HCT116 (cell line): ENCODE results near the gene PRKG1. TPM values are rescaled to one million over a fixed set of nuclear protein-coding genes. Genes with fewer than 3 reads are reported as not detected.
A peak's percentile ranks its signal among the peaks of the same experiment; 100 is the strongest.
"Not testable (repeated sequence)": the region's sequence is repeated elsewhere in the genome, so short reads cannot be mapped to it uniquely, and the experiment has no call there.

Experiments
- ATAC-seq: fragments of 200-7000 bp; cut with Tn5 transposase; 2 replicates; pipeline ENCODE4 v1.9.1; 2020; ENCODE audit warnings: mild to moderate bottlenecking, moderate library complexity
- BruUV-seq: library from RNA; stranded (reverse); fragments of 400-500 nt; replicated peaks from 2 replicates; lab custom pipeline; 2021; lab: Mats Ljungman, UMichigan
- CTCF ChIA-PET: fragments of 300-600 bp; sonication (Branson Sonifier 250); formaldehyde crosslinking; loops from one replicate; lab custom pipeline; 2021; ENCODE audit warnings: antibody characterized with exemption; lab: Charles Lee
- POLR2A ChIA-PET: fragments of 300-600, 350-600 bp; sonication (Branson Sonifier 250); formaldehyde crosslinking; loops from one replicate; lab custom pipeline; 2021; ENCODE audit warnings: antibody characterized with exemption; lab: Charles Lee
- RAD21 ChIA-PET, 2 experiments: fragments of 300-600 bp; sonication (Branson Sonifier 250); formaldehyde crosslinking; loops; one replicate each; lab custom pipeline; 2023; ENCODE audit warnings: low total read pairs in 2 of 2; ENCODE audit not compliant: uncharacterized antibody in 2 of 2, unreplicated experiment in 2 of 2, low non-redundant PET in 1 of 2; lab: Charles Lee
- DNase-seq: peaks from one replicate; pipeline ENCODE4 v3.0.0-alpha.2; 2010; ENCODE audit warnings: low read depth, low spot score
- H2AFZ ChIP-seq: fragments of 200-600 bp; shearing (Covaris generic), sonication (generic); 2 replicates; pipeline ENCODE4 v1.6.1; 2017; ENCODE audit warnings: low read depth, mixed run types, mixed read lengths, antibody characterized with exemption, low read length; ENCODE audit not compliant: poor library complexity, severe bottlenecking
- H3K27ac ChIP-seq: 2 replicates; pipeline ENCODE4 v1.5.1; 2012; ENCODE audit warnings: low read depth, low read length
- H3K27me3 ChIP-seq: fragments of 200-600 bp; sonication (generic); 2 replicates; pipeline ENCODE4 v1.6.1; 2016; ENCODE audit warnings: mixed run types, low read length, mixed read lengths; ENCODE audit not compliant: insufficient read depth
- H3K36me3 ChIP-seq, 2 experiments: fragments of 200-500 bp in 1 of 2; fragments of 200-600 bp in 1 of 2; sonication (Bioruptor generic) in 1 of 2; sonication (generic) in 1 of 2; 2 replicates each; pipeline versions ENCODE4 v1.5.1 to v1.6.1; 2014 to 2016; ENCODE audit warnings: low read length in 2 of 2, inconsistent platforms in 1 of 2, mixed read lengths in 1 of 2, mixed run types in 1 of 2; ENCODE audit not compliant: insufficient read depth in 2 of 2, control insufficient read depth in 1 of 2
- H3K4me1 ChIP-seq, 2 experiments: fragments of 200-600 bp in 1 of 2; sonication (generic) in 1 of 2; 2 replicates each; pipeline versions ENCODE4 v1.5.1 to v1.6.1; 2012 to 2017; ENCODE audit warnings: low read length in 2 of 2, inconsistent platforms in 1 of 2, mild to moderate bottlenecking in 1 of 2, mixed read lengths in 1 of 2, mixed run types in 1 of 2, moderate library complexity in 1 of 2; ENCODE audit not compliant: insufficient read depth in 2 of 2, control insufficient read depth in 1 of 2
- H3K4me2 ChIP-seq: fragments of 200-600 bp; sonication (generic); 2 replicates; pipeline ENCODE4 v1.6.1; 2017; ENCODE audit warnings: mixed run types, low read length, mixed read lengths
- H3K4me3 ChIP-seq, 2 experiments: fragments of 200-600 bp in 1 of 2; sonication (generic) in 1 of 2; replicated peaks in 1 of 2; 2 replicates each; pipeline ENCODE4 v1.5.1; 2011 to 2016; ENCODE audit warnings: low read length in 2 of 2, control low read depth in 1 of 2, low read depth in 1 of 2, mild to moderate bottlenecking in 1 of 2, mixed read lengths in 1 of 2, mixed run types in 1 of 2
- H3K79me2 ChIP-seq: fragments of 200-600 bp; sonication (generic); 2 replicates; pipeline ENCODE4 v1.6.1; 2017; ENCODE audit warnings: mild to moderate bottlenecking, mixed run types, low read length, moderate library complexity, mixed read lengths; ENCODE audit not compliant: insufficient read depth
- H3K9ac ChIP-seq: fragments of 200-600 bp; sonication (generic); 2 replicates; pipeline ENCODE4 v1.6.1; 2016; ENCODE audit warnings: low read length, mixed read lengths
- H3K9me2 ChIP-seq: fragments of 200-600 bp; sonication (generic), shearing (Covaris generic); 2 replicates; pipeline ENCODE4 v1.6.1; 2017; ENCODE audit warnings: mixed run types, mild to moderate bottlenecking, moderate library complexity; ENCODE audit not compliant: insufficient read depth
- H3K9me3 ChIP-seq, 2 experiments: fragments of 200-500 bp in 1 of 2; fragments of 200-600 bp in 1 of 2; sonication (Bioruptor generic) in 1 of 2; sonication (generic) in 1 of 2; 2 replicates each; pipeline ENCODE4 v1.6.1; 2014 to 2017; ENCODE audit warnings: low read length in 2 of 2, mixed read lengths in 2 of 2, inconsistent platforms in 1 of 2, low read depth in 1 of 2, mild to moderate bottlenecking in 1 of 2, mixed run types in 1 of 2, moderate library complexity in 1 of 2; ENCODE audit not compliant: control insufficient read depth in 1 of 2, insufficient read depth in 1 of 2
- H4K20me1 ChIP-seq: fragments of 200-600 bp; sonication (generic), shearing (Covaris generic); 2 replicates; pipeline ENCODE4 v1.6.1; 2017; ENCODE audit warnings: mixed run types, mild to moderate bottlenecking, moderate library complexity; ENCODE audit not compliant: insufficient read depth
- CTCF ChIP-seq, 3 experiments: fragments of 200-600 bp in 1 of 3; sonication (generic) in 1 of 3; IDR thresholded peaks in 2 of 3; conservative IDR thresholded peaks in 1 of 3; 2 replicates each; pipeline ENCODE4 v1.5.1; 2012 to 2017; ENCODE audit warnings: low read depth in 2 of 3, low read length in 2 of 3, antibody characterized with exemption in 1 of 3, borderline replicate concordance in 1 of 3, control low read depth in 1 of 3, mild to moderate bottlenecking in 1 of 3, mixed read lengths in 1 of 3, mixed run types in 1 of 3, moderate library complexity in 1 of 3; ENCODE audit not compliant: insufficient read depth in 1 of 3
- POLR2A ChIP-seq: IDR thresholded peaks from 2 replicates; pipeline ENCODE4 v1.7.0; 2011; ENCODE audit warnings: borderline replicate concordance; ENCODE audit not compliant: insufficient read depth, insufficient read length; ENCODE audit errors: extremely low read depth
- RAD21 ChIP-seq: IDR thresholded peaks from 2 replicates; pipeline ENCODE4 v1.6.1; 2012; ENCODE audit warnings: low read depth, mild to moderate bottlenecking
- REST ChIP-seq: IDR thresholded peaks from 2 replicates; pipeline ENCODE4 v1.6.1; 2012; ENCODE audit warnings: low read depth
- SP1 ChIP-seq: IDR thresholded peaks from 2 replicates; pipeline ENCODE4 v1.6.1; 2012; ENCODE audit warnings: low read depth
- intact Hi-C: fragments of 100-400 bp; cut with micrococcal nuclease; formaldehyde crosslinking; loops from 2 replicates; pipeline ENCODE4 v1.10.0; 2022
- total RNA-seq: library from RNA; stranded (reverse); gene quantifications from one replicate; pipeline ENCODE4 v1.2.1, GENCODE V29; 2021; ENCODE audit not compliant: unreplicated experiment

PRKG1 gene
- total RNA-seq, 1 experiment from 2014 or later = 1.4 TPM

- TF ChIP-seq REST = no peak
- TF ChIP-seq RAD21 = no peak
Observed at GRCh38 chr10:51386248-51386885, 312.1 kb downstream of the PRKG1 start (continued).

- Histone ChIP-seq H3K9ac (no peak overlapping the region), H2AFZ (peak overlapping the region; percentile 49), H3K27ac (no peak overlapping the region), H3K4me3 (no peak overlapping the region), H3K4me1 (no peaks in the 10 kb centered on the region), H3K4me2 (no peak overlapping the region), H3K9me2 (no peaks in the 10 kb centered on the region), H3K79me2 (no peaks in the 10 kb centered on the region), H3K27me3 (no peaks in the 10 kb centered on the region), H3K9me3 (no peaks in the 10 kb centered on the region), H3K36me3 (no peaks in the 10 kb centered on the region)
- ChIA-PET POLR2A (no interaction called here), CTCF (interaction anchor here (0.6 to 3.0 kb wide), 11 partner anchors 9 to 827 kb away, joined by 3 to 11 read pairs (median 4); no protein-coding TSS in a partner anchor), RAD21 (no interaction called here)
- ATAC-seq (peak; percentile 86), DNase-seq (peak; percentile 16)
- TF ChIP-seq SP1 = no peak
- no peak for TF ChIP-seq POLR2A
- TF ChIP-seq RAD21 = peak; percentile 72
- TF ChIP-seq CTCF (IDR thresholded peaks at IDR 0.05 in 2 of 3, conservative IDR thresholded peaks at IDR 0.05 in 1 of 3; ENCODE audit: borderline replicate concordance in 1 of 3, insufficient read depth in 1 of 3, low read depth in 2 of 3, low read length in 2 of 3) = peak; percentile 57 to 93 (median 93)
- TF ChIP-seq, all 23 proteins: peak for 2
- H4K20me1 ChIP-seq = no peaks in the 10 kb centered on the region
- no TSS peak for BruUV-seq
- intact Hi-C loops = loop anchor here (2.0 to 5.0 kb wide), 2 partner anchors 573 to 825 kb away; no protein-coding TSS in a partner anchor
Observed at GRCh38 chr10:51389415-51390321, 315.4 kb downstream of the PRKG1 start.

- H3K4me1 ChIP-seq, H3K79me2 ChIP-seq, H3K36me3 ChIP-seq, ATAC-seq, H3K9me2 ChIP-seq, intact Hi-C loops, DNase-seq, RAD21 ChIA-PET, BruUV-seq, H3K9me3 ChIP-seq, CTCF ChIA-PET, H2AFZ ChIP-seq, H4K20me1 ChIP-seq, H3K9ac ChIP-seq, H3K27me3 ChIP-seq, H3K27ac ChIP-seq, H3K4me3 ChIP-seq, H3K4me2 ChIP-seq, POLR2A ChIA-PET: not testable (repeated sequence)
Observed at GRCh38 chr10:51393006-51393405, 318.7 kb downstream of the PRKG1 start.
